D721Med (cell line): Measurements from ENCODE around the gene ST3GAL2.
A peak's percentile ranks its signal among the peaks of the same experiment; 100 is the strongest.
"Not testable (repeated sequence)": the region's sequence is repeated elsewhere in the genome, so short reads cannot be mapped to it uniquely, and the experiment has no call there.

Experiments
- DNase-seq: peaks from one replicate; pipeline ENCODE4 v3.0.0; 2011; ENCODE audit warnings: low spot score; ENCODE audit not compliant: insufficient read length
- FAIRE-seq: peaks from 2 replicates; lab custom pipeline; 2011; peaks lifted over from hg19 to GRCh38; lab: Jason Lieb, UNC
- CTCF ChIP-seq: IDR thresholded peaks from 2 replicates; pipeline ENCODE4 v1.5.1; 2012; ENCODE audit warnings: mild to moderate bottlenecking, control low read depth; ENCODE audit not compliant: insufficient read depth; ENCODE audit errors: missing control alignments

Gene ST3GAL2

GRCh38 chr16:70390774-70391173 lies 48.1 kb downstream of the ST3GAL2 start:
- DNase-seq (no peak), FAIRE-seq (no peak)

GRCh38 chr16:70388006-70388680 lies 50.8 kb downstream of the ST3GAL2 start:
- FAIRE-seq (no peak), DNase-seq (no peak)
- no peak for TF ChIP-seq CTCF

More at GRCh38 chr16:70390774-70391173, 48.1 kb downstream of the ST3GAL2 start:
- no peak for TF ChIP-seq CTCF

- FAIRE-seq, DNase-seq: not testable (repeated sequence)
Observed at GRCh38 chr16:70386289-70386986, 52.5 kb downstream of the ST3GAL2 start.

GRCh38 chr16:70383421-70383960 lies 55.4 kb downstream of the ST3GAL2 start:
- no peak for FAIRE-seq
- TF ChIP-seq CTCF = no peak
- DNase-seq = no peak

GRCh38 chr16:70381604-70382342 lies 57.1 kb downstream of the ST3GAL2 start:
- no peak for TF ChIP-seq CTCF
- no peak for FAIRE-seq

GRCh38 chr16:70380919-70381603 lies 57.8 kb downstream of the ST3GAL2 start:
- TF ChIP-seq CTCF = no peak
- FAIRE-seq (no peak), DNase-seq (peak; percentile 28)

More at GRCh38 chr16:70381604-70382342, 57.1 kb downstream of the ST3GAL2 start:
- DNase-seq = no peak
